H9 (cell line): ENCODE data around the gene AKAP9. TPM values are rescaled to one million over a fixed set of nuclear protein-coding genes. Genes with fewer than 3 reads are reported as not detected.
"Not testable (repeated sequence)": the region's sequence is repeated elsewhere in the genome, so short reads cannot be mapped to it uniquely, and the experiment has no call there.

Experiments
- DNase-seq: peaks from one replicate; pipeline ENCODE4 v3.0.0-alpha.2; 2017
- H2AFZ ChIP-seq: one replicate; pipeline ENCODE4 v1.6.1; 2013; ENCODE audit warnings: mild to moderate bottlenecking, low read length, control low read depth, moderate library complexity
- H2AK5ac ChIP-seq: 2 replicates; pipeline ENCODE4 v1.6.1; 2013; ENCODE audit warnings: low read length, control low read depth, mixed read lengths; ENCODE audit not compliant: insufficient read length
- H2BK120ac ChIP-seq: one replicate; pipeline ENCODE4 v1.6.1; 2013; ENCODE audit warnings: low read depth, mild to moderate bottlenecking, low read length, control low read depth, inconsistent platforms; ENCODE audit not compliant: poor library complexity, severe bottlenecking
- H2BK12ac ChIP-seq: 2 replicates; pipeline ENCODE4 v1.6.1; 2013; ENCODE audit warnings: low read length, control low read depth, mixed read lengths, low read depth; ENCODE audit not compliant: insufficient read length
- H2BK15ac ChIP-seq: 2 replicates; pipeline ENCODE4 v1.6.1; 2013; ENCODE audit warnings: low read depth, low read length, control low read depth
- H2BK20ac ChIP-seq: one replicate; pipeline ENCODE4 v1.6.1; 2013; ENCODE audit warnings: low read depth, mild to moderate bottlenecking, low read length, control low read depth, inconsistent platforms; ENCODE audit not compliant: poor library complexity, severe bottlenecking
- H2BK5ac ChIP-seq: 2 replicates; pipeline ENCODE4 v1.6.1; 2013; ENCODE audit warnings: low read length, control low read depth, mixed read lengths; ENCODE audit not compliant: insufficient read length
- H3K14ac ChIP-seq: 2 replicates; pipeline ENCODE4 v1.6.1; 2013; ENCODE audit warnings: low read length, control low read depth; ENCODE audit not compliant: insufficient read depth
- H3K18ac ChIP-seq: 2 replicates; pipeline ENCODE4 v1.6.1; 2013; ENCODE audit warnings: low read depth, mild to moderate bottlenecking, mixed read lengths, low read length, control low read depth; ENCODE audit not compliant: insufficient read length
- H3K23ac ChIP-seq: 2 replicates; pipeline ENCODE4 v1.6.1; 2013; ENCODE audit warnings: low read length, control low read depth, mixed read lengths, low read depth; ENCODE audit not compliant: insufficient read length
- H3K23me2 ChIP-seq: 2 replicates; pipeline ENCODE4 v1.6.1; 2013; ENCODE audit warnings: low read depth, mild to moderate bottlenecking, mixed read lengths, low read length, control low read depth; ENCODE audit not compliant: insufficient read length, poor library complexity, severe bottlenecking
- H3K27ac ChIP-seq: 2 replicates; pipeline ENCODE4 v1.5.1; 2013; ENCODE audit warnings: low read length, control low read depth, mixed read lengths, low read depth; ENCODE audit not compliant: insufficient read length
- H3K27me3 ChIP-seq: 2 replicates; pipeline ENCODE4 v1.6.1; 2013; ENCODE audit warnings: low read length, control low read depth, inconsistent platforms; ENCODE audit not compliant: insufficient read depth
- H3K4ac ChIP-seq: 2 replicates; pipeline ENCODE4 v1.6.1; 2013; ENCODE audit warnings: low read depth, mild to moderate bottlenecking, control low read depth, inconsistent platforms, low read length, moderate library complexity
- H3K4me1 ChIP-seq: 2 replicates; pipeline ENCODE4 v1.6.1; 2013; ENCODE audit warnings: low read length, control low read depth, inconsistent platforms; ENCODE audit not compliant: insufficient read depth
- H3K4me2 ChIP-seq: 2 replicates; pipeline ENCODE4 v1.6.1; 2013; ENCODE audit warnings: low read length, control low read depth, mixed read lengths; ENCODE audit not compliant: insufficient read length, insufficient read depth
- H3K56ac ChIP-seq: 2 replicates; pipeline ENCODE4 v1.6.1; 2013; ENCODE audit warnings: low read depth, mild to moderate bottlenecking, mixed read lengths, low read length, control low read depth; ENCODE audit not compliant: insufficient read length
- H3K79me1 ChIP-seq: 2 replicates; pipeline ENCODE4 v1.6.1; 2013; ENCODE audit warnings: low read depth, mild to moderate bottlenecking, moderate library complexity, low read length, control low read depth, inconsistent platforms; ENCODE audit not compliant: insufficient read depth, poor library complexity, severe bottlenecking
- H3K79me2 ChIP-seq: 2 replicates; pipeline ENCODE4 v1.6.1; 2013; ENCODE audit warnings: low read length, control low read depth, inconsistent platforms; ENCODE audit not compliant: insufficient read depth
- H3K9ac ChIP-seq: 2 replicates; pipeline ENCODE4 v1.6.1; 2013; ENCODE audit warnings: low read length, control low read depth, mixed read lengths; ENCODE audit not compliant: insufficient read length; ENCODE audit errors: extremely low read depth
- H3K9me3 ChIP-seq: one replicate; pipeline ENCODE4 v1.6.1; 2013; ENCODE audit warnings: low read depth, low read length, inconsistent platforms; ENCODE audit not compliant: control insufficient read depth
- H3T11ph ChIP-seq: one replicate; pipeline ENCODE4 v1.6.1; 2013; ENCODE audit warnings: mild to moderate bottlenecking, low read length, control low read depth, inconsistent platforms
- H4K20me1 ChIP-seq: one replicate; pipeline ENCODE4 v1.6.1; 2013; ENCODE audit not compliant: control insufficient read depth, insufficient read length, insufficient read depth
- H4K5ac ChIP-seq: 2 replicates; pipeline ENCODE4 v1.6.1; 2013; ENCODE audit warnings: low read depth, mild to moderate bottlenecking, mixed read lengths, low read length, control low read depth; ENCODE audit not compliant: insufficient read length
- H4K8ac ChIP-seq: replicated peaks from 2 replicates; pipeline ENCODE4 v1.6.1; 2013; ENCODE audit warnings: low read length, control low read depth, mixed read lengths, low read depth; ENCODE audit not compliant: insufficient read length
- H4K91ac ChIP-seq: 2 replicates; pipeline ENCODE4 v1.6.1; 2013; ENCODE audit warnings: low read depth, mild to moderate bottlenecking, moderate library complexity, mixed read lengths, low read length, control low read depth; ENCODE audit not compliant: insufficient read length
- H3K27ac Mint-ChIP-seq, 3 experiments: 2 replicates in 2 of 3; 3 replicates in 1 of 3; pipeline ENCODE4 v1.8.0; 2020 to 2021; ENCODE audit warnings: mixed read lengths in 3 of 3, mild to moderate bottlenecking in 1 of 3, moderate library complexity in 1 of 3
- H3K27me3 Mint-ChIP-seq: 2 replicates; pipeline ENCODE4 v1.8.0; 2021; ENCODE audit warnings: low read depth, mild to moderate bottlenecking, moderate library complexity, mixed read lengths
- H3K36me3 Mint-ChIP-seq, 3 experiments: 2 replicates in 2 of 3; 3 replicates in 1 of 3; pipeline ENCODE4 v1.8.0; 2020 to 2021; ENCODE audit warnings: low read depth in 3 of 3, mixed read lengths in 3 of 3; ENCODE audit not compliant: insufficient read depth in 1 of 3
- H3K4me1 Mint-ChIP-seq, 2 experiments: 2 replicates each; pipeline ENCODE4 v1.8.0; 2020; ENCODE audit warnings: mixed read lengths in 2 of 2
- H3K4me3 Mint-ChIP-seq, 2 experiments: 2 replicates in 1 of 2; 3 replicates in 1 of 2; pipeline ENCODE4 v1.8.0; 2020 to 2021; ENCODE audit warnings: mild to moderate bottlenecking in 2 of 2, mixed read lengths in 2 of 2, moderate library complexity in 1 of 2
- H3K9me3 Mint-ChIP-seq, 2 experiments: 2 replicates in 1 of 2; 3 replicates in 1 of 2; pipeline ENCODE4 v1.8.0; 2020; ENCODE audit warnings: mild to moderate bottlenecking in 2 of 2, mixed read lengths in 2 of 2, moderate library complexity in 1 of 2
- WGBS: extraction: QIAGEN DNeasy Blood & Tissue Kit; methylation state at CpG from one replicate; pipeline ENCODE4 v1.1.7; 2013; ENCODE audit warnings: missing lambda C conversion rate, low lambda C conversion rate, mixed read lengths; ENCODE audit not compliant: insufficient read length; ENCODE audit errors: extremely low coverage; 5-methylcytosine and 5-hydroxymethylcytosine counted together
- total RNA-seq: library from RNA; stranded (reverse); gene quantifications from 2 replicates; pipeline ENCODE4 v1.2.1, GENCODE V29; 2021

AKAP9 gene
- total RNA-seq, 1 experiment from 2014 or later, result 22.4 TPM

DNA sequence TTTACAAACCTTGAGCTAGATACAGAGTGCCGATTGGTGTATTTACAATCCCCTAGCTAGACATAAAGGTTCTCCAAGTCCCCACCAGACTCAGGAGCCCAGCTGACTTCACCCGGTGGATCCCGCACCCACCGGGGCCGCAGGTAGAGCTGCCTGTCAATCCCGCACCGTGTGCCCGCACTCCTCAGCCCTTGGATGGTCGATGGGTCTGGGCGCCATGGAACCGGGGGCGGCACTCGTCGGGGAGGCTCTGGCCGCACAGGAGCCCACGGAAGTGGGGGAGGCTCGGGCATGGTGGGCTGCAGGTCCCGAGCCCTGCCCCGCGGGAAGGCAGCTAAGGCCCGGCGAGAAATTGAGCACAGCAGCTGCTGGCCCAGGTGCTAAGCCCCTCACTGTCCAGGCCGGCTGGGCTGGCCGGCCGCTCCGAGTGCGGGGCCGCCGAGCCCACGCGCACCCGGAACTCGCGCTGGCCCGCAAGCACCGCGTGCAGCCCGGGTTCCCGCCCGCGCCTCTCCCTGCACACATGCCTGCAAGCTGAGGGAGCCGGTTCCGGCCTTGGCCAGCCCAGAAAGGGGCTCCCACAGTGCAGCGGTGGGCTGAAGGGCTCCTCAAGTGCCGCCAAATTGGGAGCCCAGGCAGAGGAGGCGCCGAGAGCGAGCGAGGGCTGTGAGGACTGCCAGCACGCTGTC is 202.7 kb downstream of the AKAP9 start:
- H3K9me3 Mint-ChIP-seq, result peaks cover 17 to 18% of the 10 kb centered on the region in 2 experiments; a peak in 4 of 5 replicates
- not testable (repeated sequence) for H3K23ac ChIP-seq, H3K36me3 Mint-ChIP-seq, H2BK20ac ChIP-seq, H3K9me3 ChIP-seq, H3K27me3 Mint-ChIP-seq, H4K8ac ChIP-seq, H2AFZ ChIP-seq, H3K4me1 ChIP-seq, H3K4me1 Mint-ChIP-seq, H3K4me3 Mint-ChIP-seq, H3K14ac ChIP-seq, H2BK120ac ChIP-seq, H3K79me1 ChIP-seq, H3K27me3 ChIP-seq, H4K5ac ChIP-seq, H4K20me1 ChIP-seq, H2AK5ac ChIP-seq, H2BK12ac ChIP-seq, H3K4me2 ChIP-seq, H3K18ac ChIP-seq, H3K4ac ChIP-seq, H3K27ac ChIP-seq, H3K56ac ChIP-seq, H4K91ac ChIP-seq, H3K23me2 ChIP-seq, H3T11ph ChIP-seq, DNase-seq, H3K9ac ChIP-seq, H2BK5ac ChIP-seq, H3K79me2 ChIP-seq, H2BK15ac ChIP-seq
- H3K27ac Mint-ChIP-seq, result peak overlapping the region in 1 of 3 experiments; percentile 83; a peak in 1 of 7 replicates
- no CpG with 5 or more reads among the region's 50 CpGs for WGBS
